Thymus (tissue), 11 donors: ENCODE results near the gene TNFRSF1A. TPM values are rescaled to one million over a fixed set of nuclear protein-coding genes. Genes with fewer than 3 reads are reported as not detected.

Experiments used
- DNase-seq, 9 donors: peaks; one replicate each; pipeline ENCODE4 v3.0.0-alpha.2; 2013; ENCODE audit warnings: low spot score in 9 of 9, low read depth in 6 of 9, missing footprints in 1 of 9
- H3K27ac ChIP-seq, 2 donors: one replicate each; pipeline ENCODE4 v1.5.1; 2013; ENCODE audit warnings: control low read depth in 1 of 2, low read depth in 1 of 2, low read length in 1 of 2, mild to moderate bottlenecking in 1 of 2, moderate library complexity in 1 of 2
- H3K27me3 ChIP-seq, 2 donors: one replicate each; pipeline ENCODE4 v1.5.1; 2013; ENCODE audit warnings: low read length in 1 of 2; ENCODE audit not compliant: control insufficient read depth in 2 of 2, insufficient read depth in 1 of 2
- H3K36me3 ChIP-seq, 2 donors: one replicate each; pipeline ENCODE4 v1.5.1; 2013; ENCODE audit warnings: low read length in 1 of 2, mild to moderate bottlenecking in 1 of 2, moderate library complexity in 1 of 2; ENCODE audit not compliant: control insufficient read depth in 2 of 2, insufficient read depth in 2 of 2
- H3K4me1 ChIP-seq, 2 donors: one replicate each; pipeline ENCODE4 v1.5.1; 2013; ENCODE audit warnings: low read length in 2 of 2; ENCODE audit not compliant: control insufficient read depth in 2 of 2, insufficient read depth in 2 of 2
- H3K4me3 ChIP-seq, 2 donors: one replicate each; pipeline ENCODE4 v1.5.1; 2013; ENCODE audit warnings: low read length in 2 of 2, control low read depth in 1 of 2, mild to moderate bottlenecking in 1 of 2
- H3K9me3 ChIP-seq, 2 donors: one replicate each; pipeline ENCODE4 v1.5.1; 2013; ENCODE audit warnings: low read length in 1 of 2, mild to moderate bottlenecking in 1 of 2; ENCODE audit not compliant: control insufficient read depth in 2 of 2, insufficient read depth in 1 of 2
- WGBS: extraction: QIAGEN DNeasy Blood & Tissue Kit; methylation state at CpG from one replicate; pipeline ENCODE4 v1.1.7; 2013; 5-methylcytosine and 5-hydroxymethylcytosine counted together
- polyA plus RNA-seq: library from polyadenylated mRNA; stranded (reverse); fragments of 200-250 nt; gene quantifications from one replicate; pipeline ENCODE4 v1.2.3, GENCODE V29; 2013
- total RNA-seq: library from RNA; stranded (reverse); fragments of 120-200 nt; gene quantifications from one replicate; pipeline ENCODE4 v1.2.4, GENCODE V29; 2013
- donor health status: healthy.

Gene TNFRSF1A
- total and polyA plus RNA-seq, 2 donors, result 29.8 to 61.6 TPM

GRCh38 chr12:6383572-6384498 lies 42.0 kb upstream of the TNFRSF1A start, which contains the start of gene LTBR:
Gene LTBR, plus strand, starts transcription at chr12:6384162. Its CDS starts 197 bp downstream, at chr12:6384359.
- 13% methylated on average over 62 of the region's 62 CpGs for WGBS
- H3K27ac ChIP-seq, result peak within 1 kb of the TSS; percentile 32 to 84
- H3K9me3 ChIP-seq, result no peaks in the 10 kb centered on the region
- peak in 1 of 9 donors; percentile 40 for DNase-seq
- H3K27me3 ChIP-seq, result peaks cover 4 to 33% of the 10 kb centered on the region in 2 donors
- peaks cover 0 to 8% of the 10 kb centered on the region in 2 donors for H3K4me1 ChIP-seq
- H3K36me3 ChIP-seq, result no peaks in the 10 kb centered on the region
- H3K4me3 ChIP-seq, result peak within 1 kb of the TSS; percentile 30 to 37

GRCh38 chr12:6382982-6383381 lies 41.1 kb upstream of the TNFRSF1A start:
- H3K4me3 ChIP-seq, result no peak overlapping the region
- H3K36me3 ChIP-seq, result no peaks in the 10 kb centered on the region
- peaks cover 4 to 33% of the 10 kb centered on the region in 2 donors for H3K27me3 ChIP-seq
- H3K4me1 ChIP-seq, result peaks cover 0 to 8% of the 10 kb centered on the region in 2 donors
- H3K9me3 ChIP-seq, result no peaks in the 10 kb centered on the region
- WGBS, result 90% methylated on average over 6 of the region's 6 CpGs
- no peak for DNase-seq
- peak overlapping the region in 1 of 2 donors; percentile 84 for H3K27ac ChIP-seq

- H3K4me3 ChIP-seq, result no peak overlapping the region
- H3K9me3 ChIP-seq, result no peaks in the 10 kb centered on the region
- peaks cover 3 to 12% of the 10 kb centered on the region in 2 donors for H3K4me1 ChIP-seq
- WGBS, result 98% methylated on average over 7 of the region's 7 CpGs
- DNase-seq, result no peak
- peaks cover 4 to 33% of the 10 kb centered on the region in 2 donors for H3K27me3 ChIP-seq
- H3K27ac ChIP-seq, result no peak overlapping the region
- H3K36me3 ChIP-seq, result no peaks in the 10 kb centered on the region
Measured at GRCh38 chr12:6382371-6382770, 40.5 kb upstream of the TNFRSF1A start.

- WGBS, result 97% methylated on average over 14 of the region's 14 CpGs
- H3K36me3 ChIP-seq, result no peaks in the 10 kb centered on the region
- peaks cover 4 to 39% of the 10 kb centered on the region in 2 donors for H3K27me3 ChIP-seq
- no peak for DNase-seq
- no peak overlapping the region for H3K4me3 ChIP-seq
- no peaks in the 10 kb centered on the region for H3K9me3 ChIP-seq
- H3K27ac ChIP-seq, result peak overlapping the region in 1 of 2 donors; percentile 18
- H3K4me1 ChIP-seq, result peaks cover 17 to 31% of the 10 kb centered on the region in 2 donors
Measured at GRCh38 chr12:6380141-6381121, 38.6 kb upstream of the TNFRSF1A start.

- no peak overlapping the region for H3K27ac ChIP-seq
- WGBS, result 88% methylated on average over 13 of the region's 13 CpGs
- H3K4me3 ChIP-seq, result no peak overlapping the region
- no peak for DNase-seq
- H3K9me3 ChIP-seq, result no peaks in the 10 kb centered on the region
- H3K27me3 ChIP-seq, result peaks cover 4 to 26% of the 10 kb centered on the region in 2 donors
- no peaks in the 10 kb centered on the region for H3K36me3 ChIP-seq
- peaks cover 17 to 30% of the 10 kb centered on the region in 2 donors for H3K4me1 ChIP-seq
Measured at GRCh38 chr12:6378709-6379472, 37.0 kb upstream of the TNFRSF1A start.

GRCh38 chr12:6377667-6377994 lies 35.8 kb upstream of the TNFRSF1A start:
- no peak for DNase-seq
- Histone ChIP-seq H3K27ac (peak overlapping the region in 1 of 2 donors; percentile 85), H3K36me3 (no peaks in the 10 kb centered on the region), H3K27me3 (peaks cover 0 to 13% of the 10 kb centered on the region in 2 donors), H3K4me3 (no peak overlapping the region), H3K9me3 (no peaks in the 10 kb centered on the region), H3K4me1 (peaks cover 17 to 32% of the 10 kb centered on the region in 2 donors)
- 92% methylated on average over 4 of the region's 4 CpGs for WGBS

GRCh38 chr12:6376870-6377666 lies 35.2 kb upstream of the TNFRSF1A start:
- Histone ChIP-seq H3K27ac (peak overlapping the region in 1 of 2 donors; percentile 85), H3K4me1 (peaks cover 17 to 37% of the 10 kb centered on the region in 2 donors)
- DNase-seq, result peak in 1 of 9 donors; percentile 61

More at GRCh38 chr12:6376870-6377666, 35.2 kb upstream of the TNFRSF1A start:
- 20% methylated on average over 10 of the region's 10 CpGs for WGBS
- peak overlapping the region in 1 of 2 donors; percentile 12 for H3K4me3 ChIP-seq
- no peaks in the 10 kb centered on the region for H3K9me3 ChIP-seq
- peaks cover 0 to 9% of the 10 kb centered on the region in 2 donors for H3K27me3 ChIP-seq
- H3K36me3 ChIP-seq, result no peaks in the 10 kb centered on the region
